Islet of Langerhans (tissue), 1 donor: ENCODE measurements around the gene IFRD2.
A peak's percentile ranks its signal among the peaks of the same experiment; 100 is the strongest.

Experiments
- FAIRE-seq: peaks from one replicate; lab custom pipeline; 2011; peaks lifted over from hg19 to GRCh38; lab: Jason Lieb, UNC

Gene IFRD2, protein sequence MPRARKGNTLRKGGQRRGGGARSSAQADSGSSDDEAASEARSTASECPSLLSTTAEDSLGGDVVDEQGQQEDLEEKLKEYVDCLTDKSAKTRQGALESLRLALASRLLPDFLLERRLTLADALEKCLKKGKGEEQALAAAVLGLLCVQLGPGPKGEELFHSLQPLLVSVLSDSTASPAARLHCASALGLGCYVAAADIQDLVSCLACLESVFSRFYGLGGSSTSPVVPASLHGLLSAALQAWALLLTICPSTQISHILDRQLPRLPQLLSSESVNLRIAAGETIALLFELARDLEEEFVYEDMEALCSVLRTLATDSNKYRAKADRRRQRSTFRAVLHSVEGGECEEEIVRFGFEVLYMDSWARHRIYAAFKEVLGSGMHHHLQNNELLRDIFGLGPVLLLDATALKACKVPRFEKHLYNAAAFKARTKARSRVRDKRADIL

GRCh38 chr3:50292159-50293078 is at the start of gene IFRD2:
IFRD2 (minus strand) TSS chr3:50292429; CDS start chr3:50292274, 155 bp downstream.
- FAIRE-seq, result peak; percentile 84

DNA sequence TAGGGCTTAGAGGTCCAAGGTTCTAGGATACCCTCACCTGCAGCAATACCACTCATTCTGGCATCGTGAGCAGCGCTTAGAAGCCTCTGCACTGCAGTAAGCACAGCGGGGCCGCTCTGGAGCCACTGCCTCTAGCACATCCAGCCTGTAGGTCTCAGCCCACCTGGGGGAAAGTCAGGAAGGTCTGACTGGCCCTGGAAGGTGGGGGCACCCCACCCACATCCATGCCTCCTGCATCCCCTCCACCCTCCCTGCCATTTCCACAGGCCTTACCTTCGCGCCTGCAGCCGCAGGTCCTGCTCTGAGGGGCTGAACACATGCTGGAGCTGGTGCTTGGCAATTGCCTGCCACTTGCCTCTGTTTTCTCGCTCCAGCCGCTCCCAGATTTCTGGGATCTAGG is 49.3 kb upstream of the IFRD2 start:
- FAIRE-seq, result no peak

DNA sequence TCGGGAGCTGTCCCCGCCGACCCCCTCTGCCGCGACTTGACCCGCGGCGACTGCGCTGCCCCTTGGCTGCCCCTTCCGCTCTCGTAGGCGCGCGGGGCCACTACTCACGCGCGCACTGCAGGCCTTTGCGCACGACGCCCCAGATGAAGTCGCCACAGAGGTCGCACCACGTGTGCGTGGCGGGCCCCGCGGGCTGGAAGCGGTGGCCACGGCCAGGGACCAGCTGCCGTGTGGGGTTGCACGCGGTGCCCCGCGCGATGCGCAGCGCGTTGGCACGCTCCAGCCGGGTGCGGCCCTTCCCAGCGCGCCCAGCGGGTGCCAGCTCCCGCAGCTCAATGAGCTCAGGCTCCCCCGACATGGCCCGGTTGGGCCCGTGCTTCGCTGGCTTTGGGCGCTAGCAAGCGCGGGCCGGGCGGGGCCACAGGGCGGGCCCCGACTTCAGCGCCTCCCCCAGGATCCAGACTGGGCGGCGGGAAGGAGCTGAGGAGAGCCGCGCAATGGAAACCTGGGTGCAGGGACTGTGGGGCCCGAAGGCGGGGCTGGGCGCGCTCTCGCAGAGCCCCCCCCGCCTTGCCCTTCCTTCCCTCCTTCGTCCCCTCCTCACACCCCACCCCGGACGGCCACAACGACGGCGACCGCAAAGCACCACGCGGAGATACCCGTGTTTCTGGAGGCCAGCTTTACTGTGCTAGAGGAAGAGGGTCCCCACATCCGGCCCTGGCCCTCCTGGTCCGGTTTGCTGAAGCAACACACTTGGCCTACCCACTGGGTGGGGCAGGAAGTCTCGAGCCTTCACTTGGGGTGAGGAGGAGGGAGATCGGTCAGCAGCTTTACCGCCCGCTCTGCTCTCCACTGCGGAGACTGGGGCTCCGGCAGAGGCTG is 48.5 kb upstream of the IFRD2 start, which contains the start of gene RASSF1:
RASSF1 (minus strand) TSS at position 389 of the 882 bp plus-strand sequence; CDS start at position 358, 31 bp downstream.
- FAIRE-seq, result no peak

GRCh38 chr3:50340147-50340447 is 47.9 kb upstream of the IFRD2 start:
- no peak for FAIRE-seq

DNA sequence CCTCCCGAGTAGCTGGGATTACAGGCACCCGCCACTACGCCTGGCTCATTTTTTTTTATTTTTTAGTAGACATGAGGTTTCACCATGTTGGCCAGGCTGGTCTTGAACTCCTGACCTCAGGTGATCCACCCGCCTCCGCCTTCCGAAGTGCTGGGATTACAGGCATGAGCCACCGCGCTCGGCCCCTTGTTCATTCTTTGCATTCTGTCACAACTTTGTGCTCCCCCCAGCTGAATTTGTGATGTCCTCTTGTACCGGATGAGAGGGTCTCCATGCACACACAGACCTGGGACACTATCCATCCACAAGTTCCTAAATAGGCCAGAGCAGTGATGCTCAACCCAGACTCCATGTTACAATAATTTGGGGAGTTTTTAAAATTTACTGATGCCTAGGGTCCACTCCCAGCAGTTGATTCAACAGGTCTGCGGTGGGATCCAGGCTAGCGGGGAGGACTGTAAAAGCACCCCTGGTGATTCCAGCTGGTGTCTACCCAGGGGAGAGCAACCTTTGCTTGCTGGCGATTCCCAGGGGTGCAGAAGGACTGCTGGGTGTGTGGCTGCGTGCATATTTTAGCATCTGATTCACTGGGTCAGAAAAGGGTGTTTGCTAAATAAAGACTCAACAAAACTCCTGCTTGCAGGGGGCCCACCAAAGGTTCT is 47.4 kb upstream of the IFRD2 start:
- no peak for FAIRE-seq

GRCh38 chr3:50338965-50339364 is 46.7 kb upstream of the IFRD2 start:
- FAIRE-seq, result no peak

DNA sequence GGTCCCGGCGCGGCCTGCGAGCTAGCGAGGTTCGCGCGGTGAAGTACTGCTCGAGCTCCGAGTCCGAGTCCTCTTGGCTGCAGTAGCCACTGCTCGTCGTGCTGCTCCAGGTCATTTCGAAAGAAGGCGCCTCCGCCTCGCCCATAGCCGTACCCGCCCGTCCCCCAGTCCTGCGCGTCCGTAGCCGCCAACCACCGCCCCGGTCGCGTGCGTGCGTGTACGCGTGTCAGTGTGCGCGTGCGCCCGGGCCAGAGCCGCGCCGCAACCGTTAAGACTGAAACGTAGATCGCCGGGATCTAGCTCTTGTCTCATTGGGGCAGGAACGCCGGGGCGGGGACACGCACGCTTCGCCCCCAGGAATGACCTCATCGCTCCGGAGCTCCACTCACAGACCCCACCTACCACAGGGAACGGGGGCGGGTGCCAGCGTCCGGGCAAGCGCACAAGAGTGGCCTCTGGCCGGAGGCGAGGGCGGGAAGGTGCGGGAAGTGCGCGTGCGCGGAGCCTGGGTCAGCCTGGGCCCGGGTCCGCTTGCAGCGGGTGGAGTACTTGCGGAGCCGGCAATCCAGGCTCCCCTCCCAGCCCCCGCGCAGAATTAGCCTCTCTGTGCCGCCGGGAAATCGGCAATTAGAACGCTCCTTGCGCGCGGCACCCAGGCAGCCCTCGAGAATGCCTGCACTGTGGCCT is 45.1 kb upstream of the IFRD2 start:
- peak; percentile 89 for FAIRE-seq

DNA sequence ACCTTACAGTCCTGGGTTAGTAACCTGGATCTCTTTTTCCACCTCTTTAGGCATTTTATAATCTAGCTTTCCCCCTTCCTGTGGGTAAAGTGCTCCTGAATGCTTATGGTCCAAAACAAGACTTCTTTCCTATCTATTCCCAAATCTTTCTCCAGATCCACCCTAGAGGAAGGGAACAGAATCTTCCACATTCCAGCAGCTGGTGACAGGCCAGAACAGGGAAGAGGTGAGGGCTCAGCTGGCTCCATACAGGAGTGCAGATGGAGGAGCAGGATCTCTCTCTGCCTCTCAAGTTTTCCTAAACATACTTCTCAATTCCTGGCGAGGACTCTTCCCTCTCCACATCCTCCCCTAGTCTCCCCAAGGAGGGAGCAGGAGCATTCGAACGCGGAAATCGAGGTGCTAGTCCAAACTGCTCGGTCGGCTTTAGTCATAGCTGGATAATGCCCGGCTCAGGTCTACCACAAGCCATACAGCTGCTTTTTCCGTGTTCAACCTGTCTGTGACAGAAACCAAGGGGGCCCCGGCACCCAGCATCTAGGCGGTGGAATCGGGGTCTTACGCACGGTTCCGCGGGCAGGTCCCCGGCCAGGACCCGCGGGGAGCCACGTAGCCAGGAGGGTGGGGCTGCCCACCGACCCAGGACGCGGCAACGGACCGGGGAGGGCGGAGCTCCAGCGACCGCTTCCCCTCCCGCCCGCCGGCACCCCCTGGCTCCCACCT is 44.4 kb upstream of the IFRD2 start:
- no peak for FAIRE-seq

DNA sequence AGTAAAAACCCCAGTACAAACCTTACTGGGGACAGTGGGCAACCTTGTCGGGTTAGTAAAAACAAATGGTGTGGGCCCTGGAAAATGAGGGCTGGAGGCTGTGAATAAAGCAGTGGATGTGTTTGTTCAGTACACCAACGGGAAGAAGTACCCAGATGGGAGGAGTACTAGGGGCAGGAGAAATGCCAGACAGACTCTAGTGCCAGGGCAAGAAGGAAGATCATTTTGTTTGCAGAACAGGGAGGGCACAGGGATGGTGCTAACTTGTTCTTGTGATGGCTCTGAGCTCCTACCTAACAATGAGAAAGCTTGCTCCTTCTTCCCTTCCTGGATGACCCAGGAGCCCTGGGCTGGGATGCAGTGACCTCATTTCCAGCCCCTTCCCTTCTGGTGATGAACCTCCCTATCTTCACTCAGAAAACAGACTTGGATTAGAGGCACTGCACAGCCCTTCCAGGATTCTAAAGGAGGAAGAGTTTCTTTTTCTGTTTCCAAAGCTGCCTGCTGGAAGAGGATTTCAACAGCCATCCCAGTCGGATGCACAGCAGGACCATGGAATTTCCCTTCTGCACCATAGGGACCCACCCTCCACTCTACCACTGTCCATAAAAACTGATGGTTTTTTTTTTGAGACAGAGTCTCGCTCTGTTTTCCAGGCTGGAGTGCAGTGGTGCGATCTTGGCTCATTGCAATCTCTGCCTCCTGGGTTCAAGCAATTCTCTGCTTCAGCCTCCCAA is 42.3 kb upstream of the IFRD2 start:
- no peak for FAIRE-seq

DNA sequence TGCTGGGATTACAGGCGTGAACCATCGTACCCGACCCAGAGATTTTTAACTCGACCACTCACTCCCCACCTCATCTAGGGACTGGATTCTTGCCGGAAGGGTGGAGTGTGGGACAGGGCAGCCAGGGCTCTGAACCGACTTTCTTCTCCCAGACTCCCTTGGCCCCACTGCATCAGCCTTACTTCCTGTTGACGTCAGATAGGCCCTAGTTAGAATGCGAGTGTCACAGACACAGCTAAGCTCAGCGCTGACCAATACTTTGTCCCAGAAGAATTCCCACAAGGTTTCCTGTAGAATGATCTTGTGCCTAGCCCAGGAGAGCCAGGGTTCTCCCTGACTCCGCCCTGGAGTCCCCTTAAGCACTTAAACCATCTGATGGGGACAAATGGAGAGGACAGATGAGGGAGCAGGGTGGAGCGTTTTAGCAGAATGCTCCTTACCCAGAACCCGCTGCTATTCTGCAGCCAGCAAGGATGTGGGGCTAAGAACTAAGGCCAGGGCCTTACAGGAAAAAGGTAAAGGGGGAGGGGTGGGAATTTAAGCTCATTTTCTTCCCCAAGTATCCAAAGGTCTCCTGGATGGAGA is 41.6 kb upstream of the IFRD2 start:
- FAIRE-seq, result no peak

DNA sequence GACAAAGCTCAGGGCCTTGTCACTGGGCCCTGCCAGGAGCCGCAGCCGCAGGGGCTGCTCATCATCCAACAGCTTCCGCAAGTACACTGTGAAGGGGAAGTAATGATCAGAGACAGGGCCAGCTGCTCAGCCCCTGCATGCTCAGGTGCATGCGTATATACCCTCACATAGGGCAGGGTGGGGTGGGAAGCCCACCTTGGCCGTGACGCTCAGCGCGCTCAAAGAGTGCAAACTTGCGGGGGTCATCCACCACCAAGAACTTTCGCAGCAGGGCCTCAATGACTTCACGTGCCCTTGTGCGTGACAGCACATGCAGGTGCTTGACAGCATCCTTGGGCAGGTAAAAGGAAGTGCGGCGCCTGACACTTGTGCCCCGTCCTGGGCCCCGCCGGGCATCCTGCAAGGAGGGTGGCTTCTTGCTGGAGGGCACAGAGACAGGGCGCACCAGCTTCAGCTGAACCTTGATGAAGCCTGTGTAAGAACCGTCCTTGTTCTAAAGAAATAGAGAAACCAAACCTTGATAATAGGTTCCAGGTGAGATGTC is 39.2 kb upstream of the IFRD2 start:
- FAIRE-seq, result no peak

GRCh38 chr3:50330330-50330729 is 38.1 kb upstream of the IFRD2 start:
- FAIRE-seq, result no peak

DNA sequence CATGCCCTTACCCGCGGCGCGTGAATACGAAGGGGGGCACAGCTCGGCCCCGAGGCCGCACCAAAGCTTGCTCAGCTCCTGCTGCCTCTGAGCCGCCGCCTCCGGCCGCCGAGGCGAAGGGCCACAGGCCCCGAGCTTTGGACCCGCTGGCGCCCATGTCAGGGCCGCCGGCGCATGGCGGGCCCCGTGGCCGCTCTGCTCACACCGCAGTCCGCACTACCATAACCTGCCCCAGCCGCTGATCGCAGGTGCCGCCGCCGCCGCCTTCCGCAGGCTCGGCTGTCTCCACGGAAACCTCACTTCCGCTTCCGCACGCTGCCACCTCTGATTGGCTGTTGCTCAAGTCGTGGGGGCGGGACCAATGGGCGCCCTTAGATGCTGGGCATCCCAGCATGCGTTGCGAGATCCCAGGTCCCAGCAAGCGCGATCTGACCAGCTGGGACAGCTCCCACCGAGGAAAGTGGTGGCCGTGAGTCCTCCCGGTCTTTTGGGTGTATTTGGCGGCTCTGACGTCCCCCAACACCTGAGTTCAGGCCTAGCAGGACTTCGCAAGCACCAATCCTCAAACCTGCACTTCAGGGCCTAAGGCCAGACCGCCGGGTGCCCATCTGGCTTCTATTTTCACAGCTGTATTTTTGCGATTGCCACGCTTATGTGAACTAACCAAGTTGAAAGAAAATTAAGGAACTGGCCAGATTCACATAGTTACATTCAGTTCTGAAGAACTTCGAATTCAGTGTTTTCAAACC is 35.9 kb upstream of the IFRD2 start, which contains the start of gene TUSC2:
TUSC2 (minus strand) TSS at position 281 of the 749 bp plus-strand sequence; CDS start at position 157, 124 bp downstream.
- FAIRE-seq, result peak; percentile 79

GRCh38 chr3:50327129-50327528 is 34.9 kb upstream of the IFRD2 start:
- FAIRE-seq, result no peak

DNA sequence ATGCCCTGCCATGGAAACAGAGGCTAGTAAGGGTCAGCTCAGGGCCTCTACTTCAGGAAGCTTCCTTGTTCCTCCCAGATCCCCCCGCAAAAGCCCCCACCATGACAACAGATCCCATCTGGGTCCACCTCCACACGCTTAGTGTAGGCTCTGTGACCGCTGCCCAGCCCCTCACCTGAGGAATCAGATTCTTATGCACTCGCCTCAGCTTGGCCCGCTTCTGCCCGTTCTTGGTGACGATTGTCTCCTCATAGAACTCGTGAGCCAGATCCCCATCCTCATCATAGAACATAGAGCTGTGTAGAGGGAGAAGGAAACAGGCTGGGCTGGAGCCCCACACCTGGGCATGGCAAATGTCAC is 33.9 kb upstream of the IFRD2 start:
- no peak for FAIRE-seq

DNA sequence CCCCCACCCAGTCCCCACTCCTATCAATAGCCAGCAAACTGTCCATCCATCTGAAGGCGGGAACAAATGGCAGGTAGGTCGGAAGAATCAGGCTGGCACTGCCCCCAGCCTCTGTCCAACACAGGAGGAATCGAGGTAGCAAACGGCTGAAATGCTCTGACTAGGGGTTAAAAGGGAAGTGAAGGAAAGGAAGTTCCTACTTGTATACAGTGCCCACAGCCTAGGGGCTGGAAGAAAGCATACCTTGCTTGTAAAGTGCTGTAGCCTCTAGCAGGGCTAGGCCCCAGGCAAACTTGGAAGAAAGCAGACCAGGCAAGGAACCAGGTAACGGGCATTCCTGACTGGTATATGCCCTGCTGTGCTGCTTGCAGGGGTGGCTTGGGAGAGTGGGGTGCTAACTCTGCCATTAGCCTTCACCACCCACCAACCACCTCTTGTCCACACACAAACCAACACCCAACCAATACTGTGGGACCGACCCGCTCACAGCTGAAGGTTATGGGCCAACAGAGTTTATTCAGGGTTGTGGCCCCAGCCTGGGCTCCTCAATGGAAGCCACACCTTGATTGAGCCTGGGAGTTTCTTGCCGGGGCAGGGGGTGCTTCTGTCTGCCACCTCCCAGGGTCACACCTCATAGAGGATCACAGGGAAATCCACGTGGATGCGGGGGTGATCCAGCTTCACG is 33.4 kb upstream of the IFRD2 start:
- FAIRE-seq, result no peak

- FAIRE-seq, result no peak
Observed at GRCh38 chr3:50325113-50325480, 32.9 kb upstream of the IFRD2 start.
